Hypothalamus (tissue), 51 donors: ENCODE data around the gene ELMO1.

Experiments used
- DNase-seq, 51 donors: peaks; one replicate each; lab custom pipeline; 2025; lab: John Stamatoyannopoulos, UW

ELMO1 gene

DNA sequence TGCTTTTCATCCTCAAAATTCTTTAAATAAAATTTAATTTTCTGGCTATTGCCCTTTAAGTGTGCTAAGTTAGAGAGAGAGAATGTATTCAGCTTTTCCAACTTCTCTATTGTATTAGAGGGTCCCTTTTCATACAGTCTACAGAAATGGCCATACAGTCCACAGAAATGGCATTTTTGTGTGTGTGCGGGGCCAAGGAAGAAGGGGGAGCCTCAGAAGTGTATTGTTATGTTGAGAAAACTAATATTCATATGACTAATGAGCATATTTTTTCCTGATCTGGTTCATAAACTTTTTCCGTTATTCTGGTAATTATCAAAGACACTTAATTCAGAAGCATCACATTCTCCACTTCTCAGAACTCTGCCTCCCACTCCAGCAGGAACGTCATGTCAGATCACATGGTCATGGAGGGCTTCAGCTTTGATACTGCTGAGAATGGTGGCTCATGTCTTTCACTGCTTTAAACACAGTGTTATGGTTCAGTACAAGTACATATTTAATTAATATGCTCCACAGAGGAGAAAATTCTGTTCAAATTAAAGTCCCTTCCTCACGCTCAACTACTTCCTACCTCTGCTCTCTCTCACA is 37.1 kb downstream of the ELMO1 start:
- no peak for DNase-seq

GRCh38 chr7:37410305-37411229 is 38.1 kb downstream of the ELMO1 start:
- no peak for DNase-seq

DNA sequence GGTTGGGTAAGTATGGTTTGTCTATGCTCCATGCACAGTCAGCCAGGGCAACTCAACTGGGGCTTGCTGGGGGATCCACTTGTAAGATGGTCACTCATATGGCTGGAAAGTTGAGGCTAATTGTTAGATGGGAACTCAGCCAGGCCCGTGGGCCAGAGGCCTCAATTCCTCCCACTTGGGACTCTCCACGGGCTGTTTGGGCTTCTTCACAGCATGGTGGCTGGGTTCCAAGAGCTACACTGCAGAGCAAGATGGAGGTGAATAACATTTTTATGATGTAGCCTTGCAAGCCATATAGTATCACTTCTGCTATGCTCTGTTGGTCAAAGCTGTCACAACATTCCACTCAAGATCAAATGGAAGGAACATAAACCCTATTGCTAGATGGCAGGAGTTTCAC is 39.2 kb downstream of the ELMO1 start:
- DNase-seq = no peak

DNA sequence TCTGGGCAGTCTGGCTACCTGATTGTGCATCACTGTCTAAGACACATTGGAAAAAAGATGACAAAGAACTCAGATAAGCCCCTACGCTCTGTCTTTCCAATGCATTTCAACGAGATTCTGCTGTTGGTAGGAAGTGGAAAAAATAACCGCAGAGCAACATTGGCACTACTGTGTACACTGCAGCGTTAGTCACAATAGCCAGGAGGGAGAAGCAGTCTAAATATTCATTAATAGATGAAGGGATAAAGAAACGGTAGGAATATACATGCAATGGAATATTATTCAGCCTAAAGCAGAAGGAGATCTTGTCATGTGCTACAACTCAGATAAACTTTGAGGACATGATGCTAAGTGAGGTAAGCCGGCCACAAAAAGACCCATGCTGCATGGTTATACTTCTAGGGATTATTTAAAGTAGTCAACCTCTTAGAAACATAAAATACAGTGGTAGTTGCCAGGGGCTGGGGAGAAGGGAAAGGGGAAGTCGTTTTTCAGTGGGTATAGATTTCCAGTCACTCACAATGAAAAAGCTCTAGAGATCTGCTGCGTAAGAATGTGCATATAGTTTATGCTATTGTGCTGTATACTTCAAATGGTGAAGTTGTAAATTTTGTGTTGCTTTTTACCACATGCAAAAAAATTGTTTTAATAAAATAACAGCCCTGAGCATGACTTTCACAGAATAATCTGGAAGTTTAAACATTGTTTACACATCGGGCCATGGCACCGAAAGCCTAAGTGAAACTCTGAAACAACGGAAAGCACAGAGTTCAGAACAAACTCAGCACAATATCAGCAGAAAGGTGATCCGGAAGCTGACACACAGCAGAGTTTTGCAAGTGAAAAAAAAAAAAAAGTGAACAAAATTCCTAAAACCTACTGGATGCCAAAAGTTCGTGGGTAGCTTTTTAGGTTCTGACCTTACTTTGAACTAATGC is 40.1 kb downstream of the ELMO1 start:
- DNase-seq = no peak

DNA sequence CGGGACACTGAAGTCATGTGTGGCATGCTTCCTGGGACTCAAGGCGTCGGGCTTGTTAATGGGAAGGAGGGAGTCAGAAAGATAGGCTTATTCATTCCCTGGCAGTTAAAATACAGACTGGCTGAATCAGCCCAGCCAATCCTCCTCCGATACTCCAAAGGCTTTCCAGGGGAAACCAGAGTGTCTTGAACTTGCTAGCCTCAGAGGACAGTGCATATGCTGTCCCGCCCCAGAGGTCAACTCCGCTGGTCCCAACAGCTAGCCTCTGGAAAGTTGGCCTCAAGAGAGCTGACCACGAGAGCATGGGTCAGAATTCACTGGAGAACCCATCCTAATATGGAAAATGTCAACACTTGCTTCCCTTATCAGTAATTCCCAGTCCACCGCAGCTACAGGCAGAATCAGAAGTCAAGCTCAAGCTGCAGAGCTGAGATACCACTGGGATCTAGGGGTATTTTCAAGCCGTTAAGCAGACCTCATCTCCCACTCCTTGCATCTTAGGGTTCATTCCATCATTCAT is 43.0 kb downstream of the ELMO1 start:
- no peak for DNase-seq

- no peak for DNase-seq
These were observed 43.5 kb downstream of the ELMO1 start for GRCh38 chr7:37405128-37405527.

DNA sequence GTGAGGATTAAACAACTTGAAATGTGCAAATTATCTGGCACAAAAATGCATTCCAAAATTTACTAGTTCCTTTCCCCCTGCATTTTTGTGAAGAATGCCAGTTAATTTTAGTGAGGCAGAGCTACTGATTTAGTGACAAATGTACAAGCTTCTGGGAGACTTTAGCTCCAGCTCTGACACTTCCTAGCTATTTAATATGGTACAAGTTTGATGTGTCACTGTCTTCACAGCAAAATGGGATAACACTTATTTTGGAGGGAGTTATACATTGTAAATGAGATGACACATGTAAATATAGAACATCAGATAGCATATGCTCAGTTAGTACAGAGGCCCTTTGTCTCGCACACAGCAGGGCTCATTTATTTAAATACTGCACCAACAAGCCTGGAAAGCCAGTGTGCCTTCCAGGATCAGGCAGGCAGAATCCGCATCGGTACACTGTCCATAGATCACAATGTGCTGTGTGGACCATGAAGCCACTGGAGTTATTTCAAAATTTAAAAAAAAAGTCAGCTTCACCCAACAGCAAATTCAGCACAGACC is 48.7 kb downstream of the ELMO1 start:
- DNase-seq = no peak

- DNase-seq = no peak
These were observed 50.3 kb downstream of the ELMO1 start for GRCh38 chr7:37398403-37398802.

DNA sequence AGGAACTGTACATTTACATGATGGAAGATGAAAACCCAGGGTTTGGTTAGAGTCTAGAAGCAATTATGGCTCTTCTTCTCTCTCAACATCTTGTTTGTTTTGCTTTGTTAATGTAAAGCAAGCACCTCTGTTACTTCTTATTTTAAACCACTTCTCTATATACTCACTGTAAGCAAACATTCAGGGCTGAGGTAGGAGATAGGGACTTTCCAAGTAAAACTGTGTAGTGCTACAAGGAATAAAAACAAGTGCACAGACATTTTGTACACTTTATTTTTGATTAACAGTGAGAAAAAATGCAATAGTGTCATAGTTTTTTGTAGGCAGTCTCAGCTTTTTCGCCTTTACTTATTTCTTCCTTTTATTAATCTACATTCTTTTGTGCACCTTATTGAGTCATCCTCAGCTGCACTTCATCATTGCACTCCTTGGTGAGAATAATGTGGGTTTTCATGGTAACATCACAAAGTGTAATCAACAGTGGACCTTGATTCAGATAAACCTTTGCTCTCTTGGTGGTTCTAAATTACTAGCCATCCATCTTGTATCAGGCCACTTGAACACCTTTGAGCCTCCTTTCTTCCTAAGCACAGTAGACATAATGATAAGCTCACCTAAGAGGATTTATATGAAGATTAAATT is 52.9 kb downstream of the ELMO1 start:
- DNase-seq = no peak

DNA sequence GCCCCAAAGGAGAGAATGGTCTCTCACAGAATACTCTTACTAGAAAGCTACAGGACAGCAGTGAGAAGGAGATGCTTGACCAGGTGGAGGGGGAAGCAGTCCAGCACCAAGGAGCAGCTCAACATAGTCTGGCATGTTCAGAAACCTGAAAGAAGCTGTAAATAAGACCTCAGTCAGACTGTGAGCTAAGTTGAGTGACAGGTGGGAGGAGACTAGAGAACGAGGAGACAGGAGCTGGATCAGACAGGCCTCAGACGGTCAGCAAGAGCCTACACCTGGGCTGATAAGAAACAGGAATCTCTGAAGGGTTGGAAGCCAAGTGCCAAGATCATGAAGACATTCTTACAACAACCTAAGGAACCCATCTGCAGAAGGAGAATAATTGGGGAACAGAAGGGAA is 54.5 kb downstream of the ELMO1 start:
- no peak for DNase-seq

DNA sequence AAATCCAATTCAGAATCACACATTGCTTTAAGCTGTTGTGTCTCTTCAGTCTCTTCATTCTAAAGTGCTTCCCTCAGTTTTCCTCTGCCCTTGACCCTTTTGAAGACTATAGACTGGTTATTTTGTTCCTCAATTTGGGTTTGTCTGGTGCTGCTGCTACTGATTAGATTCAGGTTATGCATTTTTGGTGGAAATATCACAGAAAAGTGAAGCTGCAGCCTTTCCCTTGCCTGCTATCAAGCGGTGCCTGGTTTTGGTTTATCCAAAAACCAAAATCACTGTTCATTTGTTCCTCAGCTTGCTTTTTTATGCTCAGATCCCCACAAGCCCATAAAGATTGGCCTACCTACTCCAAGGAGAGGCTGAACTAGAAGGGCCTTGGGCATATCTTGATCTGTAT is 55.2 kb downstream of the ELMO1 start:
- DNase-seq = no peak

- DNase-seq = no peak
These were observed 56.0 kb downstream of the ELMO1 start for GRCh38 chr7:37392673-37393017.

DNA sequence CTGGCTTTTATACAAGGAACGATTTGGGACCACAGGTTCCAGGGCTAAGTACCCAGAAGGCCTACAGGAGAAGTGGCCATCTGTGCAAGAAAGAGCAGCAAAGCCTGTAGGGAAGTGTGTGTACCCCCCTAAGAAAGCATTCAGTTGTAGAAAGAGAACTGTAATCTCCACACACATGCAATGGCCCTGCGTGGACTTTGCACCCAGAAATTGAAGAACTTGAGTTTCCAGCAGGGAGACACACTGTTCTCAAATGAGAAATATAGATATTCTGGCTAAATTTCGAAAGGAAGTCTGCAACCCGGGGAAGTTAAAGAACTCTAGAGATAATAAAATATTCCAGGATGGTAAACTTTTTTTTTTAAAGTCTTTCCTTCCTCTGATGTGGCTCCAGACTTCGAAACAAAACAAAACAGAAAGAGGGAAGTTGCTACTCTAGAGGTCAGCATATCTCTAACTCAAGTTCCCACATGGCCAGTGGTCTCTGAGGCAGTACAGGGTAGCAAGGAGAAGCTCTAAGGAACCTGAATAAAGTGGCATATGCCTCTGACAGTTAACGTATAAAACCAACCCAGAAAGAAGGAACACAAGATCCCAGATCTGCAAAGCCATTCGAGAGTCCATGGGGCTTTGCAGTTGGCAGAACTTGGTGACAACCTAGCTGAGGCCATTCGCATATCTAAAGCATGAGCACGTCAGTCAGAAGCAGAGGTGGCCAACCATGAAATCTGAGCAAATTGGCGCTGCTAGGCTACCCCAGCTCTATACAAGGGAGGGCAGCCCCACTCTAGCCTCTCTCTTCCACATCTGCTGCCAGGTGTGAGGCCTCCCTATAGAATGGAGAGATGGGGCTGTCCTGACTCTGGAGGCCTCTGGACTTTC is 56.6 kb downstream of the ELMO1 start:
- DNase-seq = no peak

GRCh38 chr7:37390114-37390513 is 58.5 kb downstream of the ELMO1 start:
- no peak for DNase-seq

DNA sequence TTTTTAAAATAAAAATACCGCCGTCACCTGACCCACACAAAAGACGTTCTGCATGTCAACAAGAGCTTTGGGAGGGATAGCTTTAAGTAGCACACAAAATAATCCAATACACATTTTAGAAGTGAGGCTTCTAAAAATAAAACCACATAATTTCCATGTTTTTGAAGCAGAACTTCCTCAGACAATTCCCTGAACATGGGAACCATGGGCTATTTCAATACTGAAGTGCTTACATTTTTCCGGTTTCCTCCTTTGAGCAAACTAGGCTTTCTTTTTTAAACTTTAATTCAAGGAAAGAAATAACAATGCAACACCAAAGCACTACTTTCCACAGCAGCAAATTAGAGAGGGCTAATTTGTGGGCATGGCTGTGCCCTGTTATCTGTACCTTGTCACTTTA is 59.9 kb downstream of the ELMO1 start:
- no peak for DNase-seq

- no peak for DNase-seq
These were observed 62.9 kb downstream of the ELMO1 start for GRCh38 chr7:37385787-37386186.

DNA sequence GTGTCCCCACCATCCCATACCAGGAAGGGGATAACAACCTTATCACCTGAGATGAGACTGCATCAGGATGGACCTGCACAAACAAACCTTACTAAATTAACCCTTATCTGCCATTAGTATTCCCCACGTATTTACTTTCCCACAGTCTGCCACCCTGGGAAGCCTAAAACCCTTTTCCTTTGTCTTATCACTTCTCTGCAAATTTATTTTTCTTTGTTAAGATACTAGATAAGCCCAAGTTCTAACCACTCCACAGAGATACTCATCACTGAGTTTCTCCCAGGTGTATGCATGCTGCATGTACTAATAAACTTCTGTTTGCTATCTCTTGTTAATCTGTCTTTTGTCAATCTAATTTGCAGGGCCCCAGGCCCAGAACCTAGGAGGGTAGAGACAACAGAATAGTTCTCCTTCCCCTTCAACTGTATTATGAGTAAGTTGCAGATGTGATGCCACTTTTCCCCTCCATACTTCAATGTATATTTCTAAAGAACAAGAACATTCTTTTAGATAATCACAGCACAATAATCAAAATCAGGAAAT is 66.0 kb downstream of the ELMO1 start:
- DNase-seq = no peak

DNA sequence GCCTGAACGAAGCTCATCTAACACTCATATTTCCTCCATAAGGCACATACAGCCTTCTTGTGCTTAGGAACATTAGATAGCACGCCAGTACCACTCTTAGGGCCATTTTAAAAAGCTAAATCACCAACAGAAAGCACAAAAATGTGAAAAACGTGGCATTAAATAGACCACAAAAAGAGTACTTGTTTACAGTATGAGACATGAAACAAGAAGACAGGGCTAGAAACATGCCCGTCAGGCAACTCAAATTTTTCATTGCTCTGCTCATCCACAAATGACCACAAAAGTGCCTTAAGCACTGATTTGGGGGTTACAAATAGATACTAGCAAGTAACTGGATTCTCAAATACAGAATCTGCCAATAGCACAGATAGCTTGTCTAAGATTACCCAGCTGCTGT is 67.8 kb downstream of the ELMO1 start:
- no peak for DNase-seq
